ENCODE results near the gene KCNK2. TPM values are rescaled to one million over a fixed set of nuclear protein-coding genes. Genes with fewer than 3 reads are reported as not detected.

KCNK2 gene
- polyA plus RNA-seq, 3 donors, result not detected

GRCh38 chr1:215202868-215203267 lies 120.3 kb downstream of the KCNK2 start:
- Histone ChIP-seq H2AFZ (ENCODE audit: insufficient read depth, low read depth, low read length, poor library complexity, severe bottlenecking) (no peak overlapping the region), H3K9me3 (replicated peaks in 1 of 2; ENCODE audit: control insufficient read depth in 1 of 2, insufficient read depth in 1 of 2, low read length in 2 of 2) (no peaks in the 10 kb centered on the region), H4K20me1 (ENCODE audit: insufficient read depth, low read length) (no peaks in the 10 kb centered on the region), H3K9ac (ENCODE audit: insufficient read depth, low read length, poor library complexity, severe bottlenecking) (no peak overlapping the region), H3K4me1 (ENCODE audit: control insufficient read depth in 1 of 2, insufficient read depth in 2 of 2, low read length in 2 of 2) (no peaks in the 10 kb centered on the region), H3K79me2 (ENCODE audit: insufficient read depth, low read length) (no peaks in the 10 kb centered on the region), H3K36me3 (replicated peaks in 1 of 2; ENCODE audit: control insufficient read depth in 1 of 2, insufficient read depth in 2 of 2, low read length in 2 of 2) (no peaks in the 10 kb centered on the region), H3K27me3 (ENCODE audit: control insufficient read depth in 2 of 2, insufficient read depth in 2 of 2, low read length in 2 of 2) (no peaks in the 10 kb centered on the region), H3K4me2 (replicated peaks; ENCODE audit: extremely low read depth, low read length, poor library complexity, severe bottlenecking) (no peak overlapping the region), H3K27ac (ENCODE audit: low read depth in 1 of 2, low read length in 2 of 2) (no peak overlapping the region), H3K4me3 (replicated peaks in 1 of 3; ENCODE audit: low read depth in 2 of 3, low read length in 3 of 3) (no peak overlapping the region)
- no peaks in the 10 kb centered on the region for H3K36me3 Mint-ChIP-seq
- TF ChIP-seq CTCF (IDR thresholded peaks at IDR 0.05), result no peak
- DNase-seq, result no peak
- no peaks in the 10 kb centered on the region for H3K4me1 Mint-ChIP-seq
- no CpG with 5 or more reads among the region's 2 CpGs for WGBS (ENCODE audit: insufficient coverage)
- no peak overlapping the region for H3K4me3 Mint-ChIP-seq
- no peak overlapping the region for H3K27ac Mint-ChIP-seq
- peaks cover 0 to 2% (median 0%) of the 10 kb centered on the region in 7 donors for H3K9me3 Mint-ChIP-seq
- intact Hi-C loops (cut with micrococcal nuclease), result no loop called here
- peaks cover 0 to 5% (median 0%) of the 10 kb centered on the region in 3 donors for H3K27me3 Mint-ChIP-seq (ENCODE audit: low read depth in 3 of 3)

- no peak overlapping the region for H3K4me3 Mint-ChIP-seq
- no peaks in the 10 kb centered on the region for H3K27me3 ChIP-seq (ENCODE audit: control insufficient read depth in 2 of 2, insufficient read depth in 2 of 2, low read length in 2 of 2)
- no peaks in the 10 kb centered on the region for H3K36me3 Mint-ChIP-seq
- no peaks in the 10 kb centered on the region for H3K9me3 ChIP-seq (replicated peaks in 1 of 2; ENCODE audit: control insufficient read depth in 1 of 2, insufficient read depth in 1 of 2, low read length in 2 of 2)
- no peaks in the 10 kb centered on the region for H3K79me2 ChIP-seq (ENCODE audit: insufficient read depth, low read length)
- H3K36me3 ChIP-seq (replicated peaks in 1 of 2; ENCODE audit: control insufficient read depth in 1 of 2, insufficient read depth in 2 of 2, low read length in 2 of 2), result no peaks in the 10 kb centered on the region
- TF ChIP-seq CTCF (IDR thresholded peaks at IDR 0.05), result no peak
- no peaks in the 10 kb centered on the region for H4K20me1 ChIP-seq (ENCODE audit: insufficient read depth, low read length)
- DNase-seq, result no peak
- intact Hi-C loops (cut with micrococcal nuclease), result no loop called here
- no peak overlapping the region for H3K4me3 ChIP-seq (replicated peaks in 1 of 3; ENCODE audit: low read depth in 2 of 3, low read length in 3 of 3)
- H3K27ac Mint-ChIP-seq, result no peak overlapping the region
- H3K4me1 ChIP-seq (ENCODE audit: control insufficient read depth in 1 of 2, insufficient read depth in 2 of 2, low read length in 2 of 2), result no peaks in the 10 kb centered on the region
- peaks cover 0 to 3% (median 0%) of the 10 kb centered on the region in 3 donors for H3K27me3 Mint-ChIP-seq (ENCODE audit: low read depth in 3 of 3)
- H3K4me1 Mint-ChIP-seq, result no peaks in the 10 kb centered on the region
- no peak overlapping the region for H3K4me2 ChIP-seq (replicated peaks; ENCODE audit: extremely low read depth, low read length, poor library complexity, severe bottlenecking)
- H3K9ac ChIP-seq (ENCODE audit: insufficient read depth, low read length, poor library complexity, severe bottlenecking), result no peak overlapping the region
- H3K27ac ChIP-seq (ENCODE audit: low read depth in 1 of 2, low read length in 2 of 2), result no peak overlapping the region
- no peak overlapping the region for H2AFZ ChIP-seq (ENCODE audit: insufficient read depth, low read depth, low read length, poor library complexity, severe bottlenecking)
- H3K9me3 Mint-ChIP-seq, result peaks cover 0 to 2% (median 0%) of the 10 kb centered on the region in 7 donors
These were observed 127.6 kb downstream of the KCNK2 start for GRCh38 chr1:215210167-215210566.

Measured in CD14-positive monocyte (primary cell).